ENCODE results near the gene EXOC3L1. TPM values are rescaled to one million over a fixed set of nuclear protein-coding genes. Genes with fewer than 3 reads are reported as not detected.

Gene EXOC3L1
- total and polyA plus RNA-seq, 2 of the 13 experiments (the other 11 are each of a cell fraction or from before 2014, with no cell fraction given) = 0.12 TPM; not detected in 1

DNA sequence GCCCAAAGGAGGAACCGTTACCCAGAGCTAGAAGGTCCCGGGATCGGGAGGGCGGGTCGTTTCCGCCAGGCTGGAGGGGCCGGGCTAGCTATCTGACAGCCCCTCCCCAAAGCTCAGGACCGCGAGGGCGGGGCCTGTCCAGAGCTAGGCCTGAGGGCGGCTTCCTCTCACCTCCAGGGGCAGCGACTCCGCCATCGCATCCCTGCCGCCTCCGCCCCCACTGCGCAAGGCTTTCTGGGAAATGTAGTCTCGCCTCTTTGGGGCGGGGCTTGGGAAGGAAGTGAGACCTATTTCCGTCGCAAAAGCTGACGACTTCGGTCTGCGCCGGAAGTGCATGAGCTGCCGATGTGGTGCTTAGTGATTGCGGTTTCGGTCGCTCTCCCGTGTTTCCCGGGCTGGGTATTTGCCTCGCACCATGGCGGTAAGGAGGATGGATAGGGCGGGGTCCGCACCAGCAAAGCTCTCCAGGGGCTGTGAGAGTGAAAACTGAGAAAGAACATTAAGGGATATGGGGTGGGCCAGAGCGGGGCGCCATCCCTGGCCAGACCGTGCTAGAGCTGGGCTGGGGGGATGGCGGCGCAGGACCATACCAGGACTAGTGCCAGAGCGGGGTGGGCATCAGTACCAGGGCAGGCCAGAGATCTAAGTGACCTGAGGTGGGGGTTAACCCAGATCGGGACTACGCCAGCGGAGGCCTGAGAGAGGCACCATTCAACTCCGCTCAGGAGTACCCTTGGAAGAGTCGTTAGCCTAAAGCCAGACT is 37.0 kb upstream of the EXOC3L1 start, which contains the start of gene TMEM208 (continued):
- TF ChIP-seq, protein P1, sequence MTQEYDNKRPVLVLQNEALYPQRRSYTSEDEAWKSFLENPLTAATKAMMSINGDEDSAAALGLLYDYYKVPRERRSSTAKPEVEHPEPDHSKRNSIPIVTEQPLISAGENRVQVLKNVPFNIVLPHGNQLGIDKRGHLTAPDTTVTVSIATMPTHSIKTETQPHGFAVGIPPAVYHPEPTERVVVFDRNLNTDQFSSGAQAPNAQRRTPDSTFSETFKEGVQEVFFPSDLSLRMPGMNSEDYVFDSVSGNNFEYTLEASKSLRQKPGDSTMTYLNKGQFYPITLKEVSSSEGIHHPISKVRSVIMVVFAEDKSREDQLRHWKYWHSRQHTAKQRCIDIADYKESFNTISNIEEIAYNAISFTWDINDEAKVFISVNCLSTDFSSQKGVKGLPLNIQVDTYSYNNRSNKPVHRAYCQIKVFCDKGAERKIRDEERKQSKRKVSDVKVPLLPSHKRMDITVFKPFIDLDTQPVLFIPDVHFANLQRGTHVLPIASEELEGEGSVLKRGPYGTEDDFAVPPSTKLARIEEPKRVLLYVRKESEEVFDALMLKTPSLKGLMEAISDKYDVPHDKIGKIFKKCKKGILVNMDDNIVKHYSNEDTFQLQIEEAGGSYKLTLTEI (CRISPR knock-in tag; conservative IDR thresholded peaks at IDR 0.05) = no peak
- peak; percentile 48 for TF ChIP-seq MEIS2 (CRISPR knock-in tag; IDR thresholded peaks at IDR 0.05)
- TF ChIP-seq, protein P2, sequence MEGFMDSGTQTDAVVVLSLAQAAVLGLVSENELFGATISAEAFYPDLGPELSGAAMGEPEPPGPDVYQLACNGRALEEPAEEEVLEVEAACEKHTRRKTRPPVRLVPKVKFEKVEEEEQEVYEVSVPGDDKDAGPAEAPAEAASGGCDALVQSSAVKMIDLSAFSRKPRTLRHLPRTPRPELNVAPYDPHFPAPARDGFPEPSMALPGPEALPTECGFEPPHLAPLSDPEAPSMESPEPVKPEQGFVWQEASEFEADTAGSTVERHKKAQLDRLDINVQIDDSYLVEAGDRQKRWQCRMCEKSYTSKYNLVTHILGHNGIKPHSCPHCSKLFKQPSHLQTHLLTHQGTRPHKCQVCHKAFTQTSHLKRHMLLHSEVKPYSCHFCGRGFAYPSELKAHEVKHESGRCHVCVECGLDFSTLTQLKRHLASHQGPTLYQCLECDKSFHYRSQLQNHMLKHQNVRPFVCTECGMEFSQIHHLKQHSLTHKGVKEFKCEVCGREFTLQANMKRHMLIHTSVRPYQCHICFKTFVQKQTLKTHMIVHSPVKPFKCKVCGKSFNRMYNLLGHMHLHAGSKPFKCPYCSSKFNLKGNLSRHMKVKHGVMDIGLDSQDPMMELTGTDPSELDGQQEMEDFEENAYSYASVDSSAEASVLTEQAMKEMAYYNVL (CRISPR knock-in tag; IDR thresholded peaks at IDR 0.05; ENCODE audit: borderline replicate concordance) = peak; percentile 13; the same call in 1 of the 2 replicates
- TF ChIP-seq ZNF510 (CRISPR knock-in tag; IDR thresholded peaks at IDR 0.05; ENCODE audit: low read depth) = no peak
- peak; percentile 18; the same call in 1 of the 2 replicates for TF ChIP-seq ZNF431 (CRISPR knock-in tag; IDR thresholded peaks at IDR 0.05; ENCODE audit: borderline replicate concordance, low read depth)
- TF ChIP-seq ZNF17 (CRISPR knock-in tag; IDR thresholded peaks at IDR 0.05) = no peak
- TF ChIP-seq, protein P3, sequence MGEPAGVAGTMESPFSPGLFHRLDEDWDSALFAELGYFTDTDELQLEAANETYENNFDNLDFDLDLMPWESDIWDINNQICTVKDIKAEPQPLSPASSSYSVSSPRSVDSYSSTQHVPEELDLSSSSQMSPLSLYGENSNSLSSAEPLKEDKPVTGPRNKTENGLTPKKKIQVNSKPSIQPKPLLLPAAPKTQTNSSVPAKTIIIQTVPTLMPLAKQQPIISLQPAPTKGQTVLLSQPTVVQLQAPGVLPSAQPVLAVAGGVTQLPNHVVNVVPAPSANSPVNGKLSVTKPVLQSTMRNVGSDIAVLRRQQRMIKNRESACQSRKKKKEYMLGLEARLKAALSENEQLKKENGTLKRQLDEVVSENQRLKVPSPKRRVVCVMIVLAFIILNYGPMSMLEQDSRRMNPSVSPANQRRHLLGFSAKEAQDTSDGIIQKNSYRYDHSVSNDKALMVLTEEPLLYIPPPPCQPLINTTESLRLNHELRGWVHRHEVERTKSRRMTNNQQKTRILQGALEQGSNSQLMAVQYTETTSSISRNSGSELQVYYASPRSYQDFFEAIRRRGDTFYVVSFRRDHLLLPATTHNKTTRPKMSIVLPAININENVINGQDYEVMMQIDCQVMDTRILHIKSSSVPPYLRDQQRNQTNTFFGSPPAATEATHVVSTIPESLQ (CRISPR knock-in tag; conservative IDR thresholded peaks at IDR 0.05) = peak; percentile 76
- TF ChIP-seq, protein P4, sequence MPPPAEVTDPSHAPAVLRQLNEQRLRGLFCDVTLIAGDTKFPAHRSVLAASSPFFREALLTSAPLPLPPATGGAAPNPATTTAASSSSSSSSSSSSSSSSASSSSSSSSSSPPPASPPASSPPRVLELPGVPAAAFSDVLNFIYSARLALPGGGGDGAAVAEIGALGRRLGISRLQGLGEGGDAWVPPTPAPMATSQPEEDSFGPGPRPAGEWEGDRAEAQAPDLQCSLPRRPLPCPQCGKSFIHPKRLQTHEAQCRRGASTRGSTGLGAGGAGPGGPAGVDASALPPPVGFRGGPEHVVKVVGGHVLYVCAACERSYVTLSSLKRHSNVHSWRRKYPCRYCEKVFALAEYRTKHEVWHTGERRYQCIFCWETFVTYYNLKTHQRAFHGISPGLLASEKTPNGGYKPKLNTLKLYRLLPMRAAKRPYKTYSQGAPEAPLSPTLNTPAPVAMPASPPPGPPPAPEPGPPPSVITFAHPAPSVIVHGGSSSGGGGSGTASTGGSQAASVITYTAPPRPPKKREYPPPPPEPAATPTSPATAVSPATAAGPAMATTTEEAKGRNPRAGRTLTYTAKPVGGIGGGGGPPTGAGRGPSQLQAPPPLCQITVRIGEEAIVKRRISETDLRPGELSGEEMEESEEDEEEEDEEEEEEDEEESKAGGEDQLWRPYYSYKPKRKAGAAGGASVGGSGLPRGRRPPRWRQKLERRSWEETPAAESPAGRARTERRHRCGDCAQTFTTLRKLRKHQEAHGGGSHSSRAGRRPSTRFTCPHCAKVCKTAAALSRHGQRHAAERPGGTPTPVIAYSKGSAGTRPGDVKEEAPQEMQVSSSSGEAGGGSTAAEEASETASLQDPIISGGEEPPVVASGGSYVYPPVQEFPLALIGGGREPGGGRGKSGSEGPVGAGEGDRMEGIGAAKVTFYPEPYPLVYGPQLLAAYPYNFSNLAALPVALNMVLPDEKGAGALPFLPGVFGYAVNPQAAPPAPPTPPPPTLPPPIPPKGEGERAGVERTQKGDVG (CRISPR knock-in tag; IDR thresholded peaks at IDR 0.05; ENCODE audit: borderline replicate concordance) = peak; percentile 88; the same call in 1 of the 2 replicates
- TF ChIP-seq WIZ (CRISPR knock-in tag; IDR thresholded peaks at IDR 0.05) = no peak
- TF ChIP-seq SOX5 (CRISPR knock-in tag; IDR thresholded peaks at IDR 0.05; ENCODE audit: borderline replicate concordance) = peak; percentile 66
- TF ChIP-seq KLF9 (CRISPR knock-in tag; IDR thresholded peaks at IDR 0.05; ENCODE audit: low read depth) = peak; percentile 76
- TF ChIP-seq ZNF3 (CRISPR knock-in tag; IDR thresholded peaks at IDR 0.05) = 0 out of 2 replicates have a peak, but pooled peaks have one; percentile 6
- no peak for TF ChIP-seq MATR3 (CRISPR knock-in tag; IDR thresholded peaks at IDR 0.05)
- no peak for TF ChIP-seq ZNF101 (CRISPR knock-in tag; IDR thresholded peaks at IDR 0.05; ENCODE audit: borderline replicate concordance, low read depth)
- peak; percentile 98 for TF ChIP-seq HOXA3 (CRISPR knock-in tag; IDR thresholded peaks at IDR 0.05)
- TF ChIP-seq ZNF138 (CRISPR knock-in tag; IDR thresholded peaks at IDR 0.05; ENCODE audit: low read depth) = no peak
- no peak for TF ChIP-seq HNF4G (IDR thresholded peaks at IDR 0.05; ENCODE audit: borderline replicate concordance, low read depth, low read length)
- TF ChIP-seq HNF4G (CRISPR knock-in tag; IDR thresholded peaks at IDR 0.05; ENCODE audit: borderline replicate concordance, low read depth) = peak; percentile 71; the same call in 1 of the 2 replicates
- TF ChIP-seq YEATS4 (CRISPR knock-in tag; IDR thresholded peaks at IDR 0.05; ENCODE audit: borderline replicate concordance) = peak; percentile 88
- no peak; the same call in 1 of the 2 replicates for TF ChIP-seq ZNF460 (CRISPR knock-in tag; IDR thresholded peaks at IDR 0.05; ENCODE audit: borderline replicate concordance)
- TF ChIP-seq KAT2B (IDR thresholded peaks at IDR 0.05; ENCODE audit: borderline replicate concordance, low read depth, low read length) = no peak

All from HepG2 (cell line).